Panc1 (cell line): ENCODE measurements around the gene FKBP6. TPM values are rescaled to one million over a fixed set of nuclear protein-coding genes. Genes with fewer than 3 reads are reported as not detected.
"Not testable (repeated sequence)": the region's sequence is repeated elsewhere in the genome, so short reads cannot be mapped to it uniquely, and the experiment has no call there.

Experiments used
- ATAC-seq: fragments of 200-7000 bp; cut with Tn5 transposase; 2 replicates; pipeline ENCODE4 v1.9.1; 2020; ENCODE audit warnings: mild to moderate bottlenecking, moderate library complexity
- BruUV-seq: library from RNA; stranded (reverse); fragments of 400-500 nt; replicated peaks from 2 replicates; lab custom pipeline; 2021; lab: Mats Ljungman, UMichigan
- CTCF ChIA-PET: fragments of 300-600 bp; sonication (Branson Sonifier 250); formaldehyde crosslinking; loops from one replicate; lab custom pipeline; 2022; ENCODE audit warnings: antibody characterized with exemption; lab: Charles Lee
- POLR2A ChIA-PET: fragments of 300-600 bp; sonication (Branson Sonifier 250); formaldehyde crosslinking; loops from one replicate; lab custom pipeline; 2022; ENCODE audit warnings: antibody characterized with exemption; lab: Charles Lee
- DNase-seq: peaks from one replicate; pipeline ENCODE4 v3.0.0-alpha.2; 2010; ENCODE audit warnings: low read depth, low spot score
- H3K27ac ChIP-seq: 2 replicates; pipeline ENCODE4 v1.5.1; 2011; ENCODE audit warnings: mild to moderate bottlenecking, low read length, inconsistent platforms
- H3K27me3 ChIP-seq: fragments of 200-500 bp; sonication (Bioruptor generic); 2 replicates; pipeline ENCODE4 v1.6.0; 2014; ENCODE audit warnings: low read length, inconsistent platforms; ENCODE audit not compliant: control insufficient read depth, insufficient read depth
- H3K36me3 ChIP-seq: fragments of 200-500 bp; sonication (Bioruptor generic); 2 replicates; pipeline ENCODE4 v1.5.1; 2014; ENCODE audit warnings: inconsistent platforms, mild to moderate bottlenecking, low read length, moderate library complexity; ENCODE audit not compliant: control insufficient read depth, insufficient read depth
- H3K4me1 ChIP-seq: 2 replicates; pipeline ENCODE4 v1.5.1; 2011; ENCODE audit warnings: inconsistent platforms, mild to moderate bottlenecking, low read length, moderate library complexity; ENCODE audit not compliant: control insufficient read depth, insufficient read depth
- H3K4me3 ChIP-seq, 2 experiments: 2 replicates each; pipeline ENCODE4 v1.5.1; 2011 to 2012; ENCODE audit warnings: low read depth in 2 of 2, low read length in 2 of 2, mild to moderate bottlenecking in 2 of 2, inconsistent platforms in 1 of 2, moderate library complexity in 1 of 2
- H3K9me3 ChIP-seq: fragments of 200-500 bp; sonication (Bioruptor generic); 2 replicates; pipeline ENCODE4 v1.5.1; 2014; ENCODE audit warnings: low read depth, mild to moderate bottlenecking, inconsistent platforms, low read length, moderate library complexity; ENCODE audit not compliant: control insufficient read depth, insufficient read depth
- CTCF ChIP-seq: fragments of 450-650 bp; IDR thresholded peaks from 2 replicates; pipeline ENCODE4 v1.5.1; 2017; ENCODE audit warnings: mild to moderate bottlenecking
- POLR2AphosphoS5 ChIP-seq: IDR thresholded peaks from 2 replicates; pipeline ENCODE4 v1.6.1; 2012; ENCODE audit warnings: mild to moderate bottlenecking, low read depth, low read length, moderate library complexity
- REST ChIP-seq, 2 experiments: IDR thresholded peaks; 2 replicates each; pipeline ENCODE4 v1.6.1; 2011 to 2012; ENCODE audit warnings: low read depth in 2 of 2, control low read depth in 1 of 2, low read length in 1 of 2, mild to moderate bottlenecking in 1 of 2, moderate library complexity in 1 of 2; ENCODE audit not compliant: insufficient read depth in 1 of 2
- SIN3A ChIP-seq: IDR thresholded peaks from 2 replicates; pipeline ENCODE4 v1.6.1; 2012; ENCODE audit warnings: low read depth, mild to moderate bottlenecking, low read length, moderate library complexity, borderline replicate concordance; ENCODE audit not compliant: insufficient read depth
- TCF7L2 ChIP-seq: IDR thresholded peaks from 2 replicates; pipeline ENCODE4 v1.6.1; 2011; ENCODE audit warnings: mild to moderate bottlenecking, low read depth, low read length, inconsistent platforms
- in situ Hi-C: cut with HindIII; loops from 2 replicates; pipeline ENCODE4 v1.10.0; 2016; ENCODE audit warnings: low sequenced_read_pairs, low pct_unique_long_range_greater_than_20kb
- intact Hi-C: fragments of 100-400 bp; cut with micrococcal nuclease; formaldehyde crosslinking; loops from one replicate; pipeline ENCODE4 v1.10.0; 2022; ENCODE audit not compliant: unreplicated experiment
- total RNA-seq: library from RNA; stranded (reverse); gene quantifications from one replicate; pipeline ENCODE4 v1.2.1, GENCODE V29; 2021; ENCODE audit not compliant: unreplicated experiment

The FKBP6 gene
- total RNA-seq, 1 experiment from 2014 or later = not detected

- Histone ChIP-seq H3K36me3 (no peaks in the 10 kb centered on the region), H3K27ac (no peak overlapping the region), H3K27me3 (no peaks in the 10 kb centered on the region), H3K4me1 (peaks cover 12% of the 10 kb centered on the region), H3K9me3 (no peaks in the 10 kb centered on the region), H3K4me3 (no peak overlapping the region)
- DNase-seq (no peak), ATAC-seq (no peak; the same call in 1 of the 2 replicates)
- intact Hi-C loops = no loop called here
- no TSS peak for BruUV-seq
- in situ Hi-C loops = no loop called here
- TF ChIP-seq SIN3A (no peak), REST (IDR thresholded peaks at IDR 0.05; ENCODE audit: insufficient read depth in 1 of 2, low read depth in 2 of 2, low read length in 1 of 2) (no peak), CTCF (no peak), POLR2AphosphoS5 (no peak), TCF7L2 (no peak)
- CTCF ChIA-PET = no interaction called here
- POLR2A ChIA-PET = no interaction called here
Measured at GRCh38 chr7:73359746-73360375, 31.9 kb downstream of the FKBP6 start.

- ATAC-seq, H3K36me3 ChIP-seq, H3K9me3 ChIP-seq, in situ Hi-C loops, H3K27ac ChIP-seq, intact Hi-C loops, H3K4me3 ChIP-seq, BruUV-seq, H3K27me3 ChIP-seq, CTCF ChIA-PET, POLR2A ChIA-PET, DNase-seq: not testable (repeated sequence)
- H3K4me1 ChIP-seq = peaks cover 12% of the 10 kb centered on the region
Measured at GRCh38 chr7:73360590-73360989, 32.6 kb downstream of the FKBP6 start.

- no peak for TF ChIP-seq CTCF
- TF ChIP-seq POLR2AphosphoS5 = no peak
- no peak for TF ChIP-seq TCF7L2
- TF ChIP-seq SIN3A = no peak
- no peak for TF ChIP-seq REST (IDR thresholded peaks at IDR 0.05; ENCODE audit: insufficient read depth in 1 of 2, low read depth in 2 of 2, low read length in 1 of 2)
- DNase-seq (no peak), ATAC-seq (no peak)
- H3K9me3 ChIP-seq = no peaks in the 10 kb centered on the region
- intact Hi-C loops = no loop called here
- no peaks in the 10 kb centered on the region for H3K27me3 ChIP-seq
- ChIA-PET POLR2A (no interaction called here), CTCF (no interaction called here)
- H3K36me3 ChIP-seq = no peaks in the 10 kb centered on the region
- H3K27ac ChIP-seq = no peak overlapping the region
- peaks cover 7% of the 10 kb centered on the region for H3K4me1 ChIP-seq
- no TSS peak for BruUV-seq
- H3K4me3 ChIP-seq = no peak overlapping the region
- in situ Hi-C loops = no loop called here
Measured at GRCh38 chr7:73363225-73364005, 35.5 kb downstream of the FKBP6 start.
